ENCODE results near the gene TTC21A.

DNA sequence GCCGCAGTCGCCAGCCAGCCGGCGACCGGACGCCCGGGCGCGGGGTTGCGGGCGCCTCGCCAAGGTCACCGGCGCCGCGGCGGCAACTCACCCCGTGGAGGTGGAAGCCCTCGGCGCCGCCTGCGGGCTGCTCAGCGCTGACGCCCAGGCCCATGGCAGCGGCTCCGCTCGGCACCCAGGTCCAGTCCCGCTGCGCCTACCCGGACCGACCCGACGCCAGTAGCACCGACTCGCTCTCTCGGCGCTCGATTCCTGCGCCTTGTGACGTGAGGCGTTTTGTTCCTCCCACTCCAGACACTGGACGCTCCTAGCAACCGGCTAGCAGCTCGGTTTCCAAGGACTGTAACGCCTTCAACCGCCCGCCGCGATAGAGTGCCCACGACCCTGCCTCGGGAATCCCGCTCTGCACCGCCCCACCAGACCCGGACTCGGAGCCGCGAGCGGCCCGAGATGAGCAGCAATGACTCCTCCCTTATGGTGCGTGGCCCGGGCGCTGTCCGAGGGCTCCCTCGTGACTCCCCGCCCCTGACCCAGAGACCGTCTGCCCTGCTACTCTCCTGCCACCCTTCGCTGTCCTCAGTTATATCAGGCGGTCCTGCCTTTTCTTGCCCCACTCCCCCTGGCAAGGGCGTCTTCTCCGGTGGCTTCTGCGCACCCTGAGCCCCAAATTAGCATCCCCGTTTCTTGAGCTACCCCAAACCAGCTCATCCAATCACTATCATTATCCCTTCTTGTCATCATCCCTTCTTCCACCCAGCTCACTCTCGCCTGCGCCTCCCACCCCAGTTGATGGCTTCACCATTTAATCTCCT is at the start of gene TTC21A, which contains the start of gene GORASP1:
- TF ChIP-seq, protein P1, sequence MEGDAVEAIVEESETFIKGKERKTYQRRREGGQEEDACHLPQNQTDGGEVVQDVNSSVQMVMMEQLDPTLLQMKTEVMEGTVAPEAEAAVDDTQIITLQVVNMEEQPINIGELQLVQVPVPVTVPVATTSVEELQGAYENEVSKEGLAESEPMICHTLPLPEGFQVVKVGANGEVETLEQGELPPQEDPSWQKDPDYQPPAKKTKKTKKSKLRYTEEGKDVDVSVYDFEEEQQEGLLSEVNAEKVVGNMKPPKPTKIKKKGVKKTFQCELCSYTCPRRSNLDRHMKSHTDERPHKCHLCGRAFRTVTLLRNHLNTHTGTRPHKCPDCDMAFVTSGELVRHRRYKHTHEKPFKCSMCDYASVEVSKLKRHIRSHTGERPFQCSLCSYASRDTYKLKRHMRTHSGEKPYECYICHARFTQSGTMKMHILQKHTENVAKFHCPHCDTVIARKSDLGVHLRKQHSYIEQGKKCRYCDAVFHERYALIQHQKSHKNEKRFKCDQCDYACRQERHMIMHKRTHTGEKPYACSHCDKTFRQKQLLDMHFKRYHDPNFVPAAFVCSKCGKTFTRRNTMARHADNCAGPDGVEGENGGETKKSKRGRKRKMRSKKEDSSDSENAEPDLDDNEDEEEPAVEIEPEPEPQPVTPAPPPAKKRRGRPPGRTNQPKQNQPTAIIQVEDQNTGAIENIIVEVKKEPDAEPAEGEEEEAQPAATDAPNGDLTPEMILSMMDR (IDR thresholded peaks at IDR 0.05) = no peak
- TF ChIP-seq POLR2A (IDR thresholded peaks at IDR 0.05) = peak in 1 of 2 donors; percentile 90
